LNCaP clone FGC (cell line): ENCODE measurements around the gene CDC73.

ENCODE experiments used
- DNase-seq: peaks from one replicate; pipeline ENCODE4 v3.0.0-alpha.2; 2011; ENCODE audit warnings: low read depth
- H3K4me3 ChIP-seq: 2 replicates; pipeline ENCODE4 v1.5.1; 2011; ENCODE audit warnings: mild to moderate bottlenecking, low read depth, low read length, control low read depth
- CTCF ChIP-seq: IDR thresholded peaks from 2 replicates; pipeline ENCODE4 v1.5.1; 2012; ENCODE audit warnings: mild to moderate bottlenecking; ENCODE audit not compliant: control insufficient read depth, insufficient read depth; ENCODE audit errors: extremely low read depth

Gene CDC73

GRCh38 chr1:193087893-193088292 lies 33.9 kb upstream of the CDC73 start:
- H3K4me3 ChIP-seq: no peak overlapping the region
- no peak for DNase-seq
- TF ChIP-seq CTCF: no peak

GRCh38 chr1:193090865-193091264 lies 31.0 kb upstream of the CDC73 start:
- no peak for DNase-seq
- H3K4me3 ChIP-seq: no peak overlapping the region
- TF ChIP-seq CTCF: no peak

DNA sequence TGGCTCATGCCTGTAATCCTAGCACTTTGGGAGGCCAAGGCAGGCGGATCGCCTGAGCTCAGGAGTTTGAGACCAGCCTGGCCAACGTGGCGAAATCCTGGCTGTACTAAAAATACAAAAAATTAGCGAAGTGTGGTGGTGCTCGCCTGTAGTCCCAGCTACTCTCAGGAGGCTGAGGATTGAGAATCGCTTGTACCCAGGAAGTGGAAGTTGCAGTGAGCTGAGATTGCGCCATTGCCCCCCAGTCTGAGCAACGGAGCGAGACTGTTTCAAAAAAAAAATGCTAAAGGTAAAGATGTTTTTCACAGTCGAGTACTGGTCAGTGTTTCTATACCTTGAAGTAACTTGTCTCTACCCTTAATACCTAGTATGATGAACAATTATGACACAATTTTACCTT lies 27.7 kb upstream of the CDC73 start:
- no peak for DNase-seq
- H3K4me3 ChIP-seq: no peak overlapping the region
- TF ChIP-seq CTCF: no peak

- TF ChIP-seq CTCF: no peak
- no peak overlapping the region for H3K4me3 ChIP-seq
Measured at GRCh38 chr1:193102662-193103061, 19.2 kb upstream of the CDC73 start.

GRCh38 chr1:193103759-193104501 lies 17.9 kb upstream of the CDC73 start:
- DNase-seq: no peak
- H3K4me3 ChIP-seq: peak overlapping the region; percentile 69
- no peak for TF ChIP-seq CTCF

More at GRCh38 chr1:193102662-193103061, 19.2 kb upstream of the CDC73 start:
- no peak for DNase-seq

DNA sequence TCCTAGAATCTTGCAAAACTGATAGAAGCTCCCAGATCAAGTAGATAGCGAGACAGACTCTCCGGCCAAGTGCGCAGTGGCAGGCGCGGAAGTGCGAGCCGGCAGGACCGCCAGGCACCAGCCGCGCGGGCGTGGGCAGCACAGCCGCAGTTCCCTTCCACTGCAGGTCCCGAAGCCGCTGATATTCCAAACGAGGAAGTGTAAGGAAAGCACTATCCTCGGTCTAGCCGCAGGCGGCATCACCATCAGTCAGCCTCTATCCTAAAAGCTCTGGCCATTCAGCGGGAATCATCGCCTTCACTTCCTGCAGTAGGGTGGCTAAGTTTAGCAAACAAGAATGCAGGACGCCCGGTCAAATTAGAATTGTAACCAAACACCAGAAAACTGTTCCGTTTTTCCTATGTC lies 17.3 kb upstream of the CDC73 start:
- peak overlapping the region; percentile 69 for H3K4me3 ChIP-seq
- no peak for DNase-seq
- peak; percentile 12; the same call in 1 of the 2 replicates for TF ChIP-seq CTCF
